HL-60/S4 (cell line): Measurements from ENCODE around the gene PKP3.
"Not testable (repeated sequence)": the region's sequence is repeated elsewhere in the genome, so short reads cannot be mapped to it uniquely, and the experiment has no call there.

ENCODE experiments used
- in situ Hi-C: fragments of 300-500 bp; cut with MboI; formaldehyde crosslinking; loops from 2 replicates; pipeline ENCODE4 v1.14.3; 2022; ENCODE audit warnings: low sequenced_read_pairs

Gene PKP3

GRCh38 chr11:362642-363442 is 31.2 kb upstream of the PKP3 start:
- in situ Hi-C loops, result no loop called here

GRCh38 chr11:363443-363805 is 30.6 kb upstream of the PKP3 start:
- in situ Hi-C loops, result not testable (repeated sequence)

- in situ Hi-C loops, result no loop called here
Observed at GRCh38 chr11:363948-364761, 29.9 kb upstream of the PKP3 start.

- in situ Hi-C loops, result no loop called here
Observed at GRCh38 chr11:364991-365725, 28.9 kb upstream of the PKP3 start.

GRCh38 chr11:365831-366230 is 28.2 kb upstream of the PKP3 start:
- in situ Hi-C loops, result no loop called here

- in situ Hi-C loops, result no loop called here
Observed at GRCh38 chr11:367956-368413, 26.0 kb upstream of the PKP3 start.

GRCh38 chr11:368414-369335 is 25.3 kb upstream of the PKP3 start:
- in situ Hi-C loops, result no loop called here

GRCh38 chr11:369336-370018 is 24.5 kb upstream of the PKP3 start, which contains the start of gene B4GALNT4:
Gene B4GALNT4, plus strand, starts transcription at chr11:369499. Its CDS starts 305 bp downstream, at chr11:369804.
- in situ Hi-C loops, result no loop called here

- in situ Hi-C loops, result no loop called here
Observed at GRCh38 chr11:370070-370941, 23.7 kb upstream of the PKP3 start.

GRCh38 chr11:371051-371450 is 23.0 kb upstream of the PKP3 start:
- in situ Hi-C loops, result no loop called here

GRCh38 chr11:371716-372590 is 22.1 kb upstream of the PKP3 start:
- in situ Hi-C loops, result no loop called here

- in situ Hi-C loops, result no loop called here
Observed at GRCh38 chr11:372809-373715, 20.9 kb upstream of the PKP3 start.

GRCh38 chr11:373716-374551 is 20.1 kb upstream of the PKP3 start:
- in situ Hi-C loops, result no loop called here

GRCh38 chr11:375065-376025 is 18.7 kb upstream of the PKP3 start:
- in situ Hi-C loops, result no loop called here
